Activated CD4-positive, alpha-beta memory T cell treated with anti-CD3 and anti-CD28 coated beads, Interleukin-2, amount 10 ng/mL, durations not matched to agents 7 days and 5 days (primary cell): Measurements from ENCODE around the gene SNX33. TPM values are rescaled to one million over a fixed set of nuclear protein-coding genes. Genes with fewer than 3 reads are reported as not detected.
A peak's percentile ranks its signal among the peaks of the same experiment; 100 is the strongest.

ENCODE experiments used
- CTCF ChIA-PET: fragments of 350-600 bp; sonication (Branson Sonifier 250); formaldehyde crosslinking; loops from one replicate; lab custom pipeline; 2021; ENCODE audit warnings: antibody characterized with exemption, inconsistent platforms; lab: Charles Lee
- POLR2A ChIA-PET: fragments of 350-600 bp; sonication (Branson Sonifier 250); formaldehyde crosslinking; loops from one replicate; lab custom pipeline; 2021; ENCODE audit warnings: antibody characterized with exemption; lab: Charles Lee
- DNase-seq: peaks from one replicate; pipeline ENCODE4 v3.0.0-alpha.2; 2020
- H3K27ac Mint-ChIP-seq: one replicate; pipeline ENCODE4 v1.8.0; 2021; ENCODE audit warnings: mild to moderate bottlenecking, mixed read lengths
- H3K27me3 Mint-ChIP-seq: one replicate; pipeline ENCODE4 v1.8.0; 2021; ENCODE audit warnings: mixed read lengths
- H3K36me3 Mint-ChIP-seq: one replicate; pipeline ENCODE4 v1.8.0; 2021; ENCODE audit warnings: low read depth, mixed read lengths
- H3K4me1 Mint-ChIP-seq: one replicate; pipeline ENCODE4 v1.8.0; 2021; ENCODE audit warnings: mixed read lengths
- H3K4me3 Mint-ChIP-seq: one replicate; pipeline ENCODE4 v1.8.0; 2021; ENCODE audit warnings: mild to moderate bottlenecking, mixed read lengths
- H3K9me3 Mint-ChIP-seq: one replicate; pipeline ENCODE4 v1.8.0; 2021; ENCODE audit warnings: mixed read lengths
- total RNA-seq, 2 experiments: library from RNA; stranded (reverse); gene quantifications; one replicate each; pipeline ENCODE4 v1.2.3, GENCODE V29; 2021

The SNX33 gene
- total RNA-seq, 2 experiments from 2014 or later: 1.8 to 1.9 TPM

DNA sequence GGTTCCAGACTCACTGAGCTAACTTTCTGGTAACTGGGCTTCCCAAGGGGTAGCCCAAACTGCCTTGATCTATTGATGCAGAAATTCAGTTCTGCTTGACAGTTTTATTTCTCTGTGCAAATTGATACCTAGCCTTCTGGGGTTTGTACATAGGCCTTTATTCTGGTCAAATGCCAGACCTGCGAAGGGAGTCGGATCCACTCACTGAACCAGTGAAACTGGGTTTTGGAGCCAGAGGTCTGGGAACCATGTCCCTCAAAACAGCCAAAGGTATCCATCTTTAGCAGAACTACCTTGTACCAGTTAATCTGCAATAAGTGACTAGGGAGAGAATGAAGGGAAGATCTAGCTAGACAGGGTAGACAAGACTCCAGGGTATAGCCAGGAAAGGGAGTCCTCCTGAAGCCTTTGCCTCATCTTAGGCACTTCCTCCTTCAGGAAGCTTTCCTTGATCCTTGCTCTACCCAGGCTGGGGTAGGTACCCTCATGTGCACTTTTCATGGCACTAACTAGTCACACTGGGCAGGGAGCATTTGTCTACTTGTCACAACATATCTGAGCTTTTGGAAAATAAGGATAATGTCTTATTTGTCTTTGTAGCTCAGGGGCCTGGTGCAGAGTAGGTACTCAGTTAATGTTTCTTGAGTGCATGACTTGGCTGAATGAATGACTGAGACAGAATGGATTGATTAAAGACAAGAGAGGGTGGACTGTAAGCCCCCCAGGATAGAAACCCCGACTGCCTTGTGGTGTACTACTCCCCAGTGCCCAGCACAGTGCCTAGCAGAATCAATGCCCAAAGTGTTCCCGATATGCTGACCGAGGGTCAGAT, 1.4 kb upstream of the SNX33 start:
- POLR2A ChIA-PET: interaction anchor here (0.7 to 2.9 kb wide), 11 partner anchors 8 to 278 kb away, joined by 3 to 30 read pairs (median 5); partner anchors contain the start of genes MAN2C1, PTPN9, SIN3A and SNUPN
- no peaks in the 10 kb centered on the region for H3K9me3 Mint-ChIP-seq
- CTCF ChIA-PET: interaction anchor here (0.5 to 1.9 kb wide), 10 partner anchors 18 to 278 kb away, joined by 3 to 16 read pairs (median 4); partner anchors contain the start of genes MAN2C1, PTPN9 and SNUPN
- no peak for DNase-seq
- no peak overlapping the region for H3K27ac Mint-ChIP-seq
- peaks cover 10% of the 10 kb centered on the region for H3K27me3 Mint-ChIP-seq
- H3K36me3 Mint-ChIP-seq: no peaks in the 10 kb centered on the region
- peak overlapping the region; percentile 79 for H3K4me3 Mint-ChIP-seq
- H3K4me1 Mint-ChIP-seq: peaks cover 24% of the 10 kb centered on the region

DNA sequence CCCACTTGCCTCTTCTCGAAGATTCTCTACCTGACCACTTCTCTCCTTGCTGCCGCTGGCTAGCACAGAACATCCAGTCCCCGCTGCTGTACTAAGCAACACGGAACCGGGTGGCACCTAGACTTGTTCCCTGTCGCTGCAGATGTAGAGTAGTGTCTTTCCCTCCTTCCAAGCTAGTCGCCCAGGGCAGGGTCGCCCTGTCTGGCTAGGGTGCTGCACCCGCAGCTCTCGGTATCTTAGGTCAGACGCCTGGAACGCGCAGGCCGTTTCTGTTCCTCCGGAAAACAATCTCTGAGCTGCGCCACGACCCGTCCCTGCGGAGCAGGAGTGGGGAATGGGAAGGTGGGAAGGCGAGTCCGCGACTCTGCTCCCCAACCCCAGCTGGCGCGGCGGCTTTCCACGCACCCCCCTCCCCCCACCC, 758 bp upstream of the SNX33 start:
- H3K27me3 Mint-ChIP-seq: peaks cover 10% of the 10 kb centered on the region
- ChIA-PET CTCF (interaction anchor here (0.8 to 1.9 kb wide), 17 partner anchors 9 to 279 kb away, joined by 3 to 16 read pairs (median 4); partner anchors contain the start of genes MAN2C1, PTPN9 and SNUPN), POLR2A (interaction anchor here (0.7 to 2.9 kb wide), 11 partner anchors 8 to 279 kb away, joined by 3 to 30 read pairs (median 5); partner anchors contain the start of genes MAN2C1, PTPN9, SIN3A and SNUPN)

DNA sequence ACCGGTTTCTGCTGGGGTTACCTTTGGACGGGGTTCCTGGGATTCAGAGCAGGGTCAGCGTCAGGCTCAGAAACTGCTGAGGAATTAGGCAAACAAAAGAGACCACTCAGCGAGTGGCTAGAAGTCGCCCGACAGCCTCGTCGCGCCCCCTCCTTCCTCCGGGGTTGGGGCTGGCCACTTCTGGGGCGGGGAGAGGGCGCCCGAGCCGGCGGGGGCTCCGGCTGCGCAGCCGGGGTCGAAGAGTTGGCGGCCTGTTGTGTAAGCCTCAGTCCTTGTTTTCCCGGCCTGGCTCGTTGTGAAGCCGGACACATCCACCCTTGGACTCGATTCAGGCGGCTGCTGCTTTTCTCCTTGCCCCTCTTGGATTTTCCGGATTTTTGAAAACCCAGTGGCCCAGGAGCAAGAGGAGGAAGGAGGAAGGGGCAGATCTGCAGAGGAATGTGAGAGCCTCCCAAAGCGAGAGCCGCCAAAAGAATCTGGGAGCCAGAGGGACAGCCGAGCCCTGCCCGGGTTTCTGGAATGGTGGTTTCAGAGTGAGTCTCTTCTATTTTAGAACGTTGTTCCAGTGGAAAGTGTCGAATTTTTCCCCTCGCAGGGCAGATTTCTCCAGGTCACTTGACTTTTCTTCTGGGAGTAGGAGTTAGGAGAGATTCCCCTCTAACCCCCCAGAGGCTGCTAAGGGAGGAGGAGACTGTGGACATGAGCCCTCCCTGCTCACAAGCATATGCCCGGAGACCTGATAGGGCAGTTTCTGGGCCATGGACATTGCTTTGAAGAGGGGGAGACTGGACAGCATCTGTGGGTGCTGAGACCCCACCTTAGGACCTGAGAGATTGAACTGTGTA, 666 bp downstream of the SNX33 start:
- DNase-seq: no peak
- Mint-ChIP-seq H3K27ac (no peak overlapping the region), H3K4me3 (peak overlapping the region; percentile 75), H3K36me3 (no peaks in the 10 kb centered on the region), H3K4me1 (peaks cover 29% of the 10 kb centered on the region), H3K27me3 (peaks cover 10% of the 10 kb centered on the region), H3K9me3 (no peaks in the 10 kb centered on the region)
- ChIA-PET CTCF (interaction anchor here (0.7 to 1.9 kb wide), 11 partner anchors 16 to 1308 kb away, joined by 3 to 16 read pairs (median 4); partner anchors contain the start of genes MAN2C1 and PTPN9), POLR2A (interaction anchor here (1.1 to 2.9 kb wide), 8 partner anchors 8 to 280 kb away, joined by 4 to 30 read pairs (median 8); partner anchors contain the start of genes IMP3, MAN2C1, PTPN9 and SIN3A)

More for the DNA sequence above, 758 bp upstream of the SNX33 start:
- no peaks in the 10 kb centered on the region for H3K9me3 Mint-ChIP-seq
- no peaks in the 10 kb centered on the region for H3K36me3 Mint-ChIP-seq
- peaks cover 30% of the 10 kb centered on the region for H3K4me1 Mint-ChIP-seq
- H3K27ac Mint-ChIP-seq: no peak overlapping the region
- peak overlapping the region; percentile 79 for H3K4me3 Mint-ChIP-seq
- peak; percentile 19 for DNase-seq

DNA sequence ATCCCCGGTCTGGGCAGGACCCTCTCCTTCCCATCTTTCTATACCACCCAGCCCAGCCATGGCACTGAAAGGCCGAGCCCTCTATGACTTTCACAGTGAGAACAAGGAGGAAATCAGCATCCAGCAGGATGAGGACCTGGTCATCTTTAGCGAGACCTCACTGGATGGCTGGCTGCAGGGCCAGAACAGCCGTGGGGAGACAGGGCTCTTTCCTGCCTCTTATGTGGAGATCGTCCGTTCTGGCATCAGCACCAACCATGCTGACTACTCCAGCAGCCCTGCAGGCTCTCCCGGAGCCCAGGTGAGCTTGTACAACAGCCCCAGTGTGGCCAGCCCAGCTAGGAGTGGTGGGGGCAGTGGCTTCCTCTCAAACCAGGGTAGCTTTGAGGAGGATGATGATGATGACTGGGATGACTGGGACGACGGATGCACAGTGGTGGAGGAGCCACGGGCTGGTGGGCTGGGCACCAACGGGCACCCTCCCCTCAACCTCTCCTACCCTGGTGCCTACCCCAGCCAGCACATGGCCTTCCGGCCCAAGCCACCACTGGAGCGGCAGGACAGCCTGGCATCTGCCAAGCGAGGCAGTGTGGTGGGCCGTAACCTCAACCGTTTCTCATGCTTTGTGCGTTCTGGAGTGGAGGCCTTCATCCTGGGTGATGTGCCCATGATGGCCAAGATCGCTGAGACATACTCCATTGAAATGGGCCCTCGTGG, 1.5 kb downstream of the SNX33 start:
- ChIA-PET POLR2A (interaction anchor here (1.7 kb wide), 1 partner anchor 9 kb away, joined by 6 read pairs; the partner anchor contains the start of gene IMP3), CTCF (no interaction called here)
- no peak for DNase-seq
- peaks cover 29% of the 10 kb centered on the region for H3K4me1 Mint-ChIP-seq
- peak overlapping the region; percentile 11 for H3K4me3 Mint-ChIP-seq
- H3K27ac Mint-ChIP-seq: no peak overlapping the region
- no peaks in the 10 kb centered on the region for H3K36me3 Mint-ChIP-seq
- H3K9me3 Mint-ChIP-seq: no peaks in the 10 kb centered on the region
- H3K27me3 Mint-ChIP-seq: peaks cover 10% of the 10 kb centered on the region

DNA sequence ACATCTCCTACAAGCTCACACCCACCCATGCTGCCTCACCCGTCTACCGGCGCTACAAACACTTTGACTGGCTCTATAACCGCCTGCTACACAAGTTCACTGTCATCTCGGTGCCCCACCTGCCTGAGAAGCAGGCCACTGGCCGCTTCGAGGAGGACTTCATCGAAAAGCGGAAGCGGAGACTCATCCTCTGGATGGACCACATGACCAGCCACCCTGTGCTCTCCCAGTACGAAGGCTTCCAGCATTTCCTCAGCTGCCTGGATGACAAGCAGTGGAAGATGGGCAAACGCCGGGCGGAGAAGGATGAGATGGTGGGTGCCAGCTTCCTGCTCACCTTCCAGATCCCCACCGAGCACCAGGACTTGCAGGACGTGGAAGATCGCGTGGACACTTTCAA, 2.1 kb downstream of the SNX33 start:
- ChIA-PET POLR2A (interaction anchor here (1.7 kb wide), 1 partner anchor 10 kb away, joined by 6 read pairs; the partner anchor contains the start of gene IMP3), CTCF (no interaction called here)
- Mint-ChIP-seq H3K36me3 (no peaks in the 10 kb centered on the region), H3K9me3 (no peaks in the 10 kb centered on the region), H3K4me3 (no peak overlapping the region), H3K4me1 (peaks cover 29% of the 10 kb centered on the region), H3K27me3 (peaks cover 10% of the 10 kb centered on the region), H3K27ac (no peak overlapping the region)
- DNase-seq: no peak

DNA sequence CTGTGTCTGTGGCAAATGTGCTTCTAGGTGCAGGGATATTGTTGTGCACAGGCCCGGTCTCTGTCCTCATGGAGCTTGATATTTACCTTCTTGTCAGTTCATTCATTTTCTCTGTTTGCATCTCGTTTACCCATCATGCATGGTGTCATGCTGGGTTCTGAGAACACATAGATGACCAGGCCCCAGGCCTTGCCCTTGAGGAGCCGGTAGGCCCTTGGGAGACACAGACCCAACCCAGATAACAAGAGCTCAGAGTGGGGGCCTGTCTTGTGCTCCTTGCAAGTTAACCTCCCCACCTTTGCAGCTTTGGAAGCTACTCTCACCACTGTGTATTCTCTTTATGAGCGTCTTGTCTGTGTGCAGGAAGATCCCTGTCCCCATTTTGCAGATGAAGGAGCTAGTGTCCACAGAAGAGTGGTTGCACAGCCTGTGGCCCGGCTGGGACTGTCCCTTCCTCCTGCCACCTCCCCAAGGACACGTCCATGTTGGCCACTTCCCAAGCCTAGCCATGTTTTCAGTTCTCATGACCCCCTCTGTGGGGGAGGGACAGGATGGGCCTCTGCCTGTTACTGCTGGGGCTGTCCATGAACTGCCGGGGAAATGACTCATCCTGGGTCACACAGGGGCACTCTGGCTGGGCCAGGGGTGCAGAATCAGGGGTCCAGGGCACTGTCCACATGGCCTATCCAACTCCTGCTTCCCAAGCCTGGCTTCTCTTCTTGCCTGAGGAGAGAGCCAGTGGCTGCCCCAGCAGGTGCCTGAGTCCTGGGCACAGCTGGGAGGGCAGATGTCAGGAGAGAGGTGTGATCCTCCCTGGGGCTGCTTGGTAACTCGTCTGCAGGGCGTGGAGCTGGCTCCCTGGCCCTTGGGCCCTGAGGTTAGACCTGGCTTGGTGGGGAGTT, 3.4 kb downstream of the SNX33 start:
- Mint-ChIP-seq H3K4me1 (peaks cover 29% of the 10 kb centered on the region), H3K27ac (peak overlapping the region; percentile 14), H3K27me3 (peaks cover 10% of the 10 kb centered on the region), H3K9me3 (no peaks in the 10 kb centered on the region), H3K36me3 (no peaks in the 10 kb centered on the region), H3K4me3 (no peak overlapping the region)
- CTCF ChIA-PET: interaction anchor here (0.8 to 1.3 kb wide), 5 partner anchors 10 to 151 kb away, joined by 3 to 4 read pairs (median 3); partner anchors contain the start of gene IMP3
- POLR2A ChIA-PET: interaction anchor here (1.1 to 2.1 kb wide), 2 partner anchors 10 to 25 kb away, joined by 3 to 20 read pairs; partner anchors contain the start of genes IMP3 and SNUPN
- DNase-seq: no peak

DNA sequence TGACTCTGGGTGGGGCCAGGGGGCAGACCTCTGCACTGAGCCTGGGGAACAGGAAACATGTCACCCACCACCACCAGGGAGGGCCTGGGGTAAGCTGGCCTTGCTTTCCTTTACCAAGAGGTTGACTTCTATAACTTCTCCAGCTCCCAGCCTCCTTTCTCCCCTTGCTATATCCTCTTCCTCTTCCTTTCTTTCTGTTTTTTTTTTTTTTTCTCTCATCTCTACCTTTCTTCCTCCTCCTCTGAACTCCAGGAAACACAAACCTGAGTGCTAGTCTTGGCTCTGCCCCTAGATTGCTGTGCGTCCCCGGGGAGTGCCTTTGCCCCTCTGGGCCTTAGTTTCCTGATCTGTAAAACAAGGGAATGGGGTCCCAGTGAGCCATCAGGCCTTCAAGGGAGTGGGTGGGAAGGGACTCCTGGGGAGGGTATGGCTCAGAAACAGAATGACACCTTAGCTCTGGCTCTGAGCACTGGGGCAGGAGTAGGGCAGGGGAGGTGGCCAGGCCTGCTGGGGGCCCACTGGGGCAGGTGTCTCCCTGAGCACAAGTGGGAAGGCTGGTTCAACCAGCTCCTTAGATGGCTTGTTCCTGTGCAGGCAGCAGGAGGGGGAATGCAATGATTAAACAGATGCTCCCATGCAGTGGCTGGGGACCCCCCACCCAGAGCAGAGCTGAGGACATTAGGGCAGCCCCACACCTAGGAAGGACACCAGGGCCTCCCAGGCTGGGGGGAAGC, 4.3 kb downstream of the SNX33 start:
- ChIA-PET CTCF (interaction anchor here (0.8 to 1.3 kb wide), 4 partner anchors 10 to 150 kb away, joined by 3 to 4 read pairs (median 4); partner anchors contain the start of gene IMP3), POLR2A (interaction anchor here (1.1 to 2.1 kb wide), 2 partner anchors 11 to 26 kb away, joined by 3 to 20 read pairs; partner anchors contain the start of genes IMP3 and SNUPN)
- H3K36me3 Mint-ChIP-seq: no peaks in the 10 kb centered on the region
- no peak overlapping the region for H3K4me3 Mint-ChIP-seq
- H3K4me1 Mint-ChIP-seq: peaks cover 24% of the 10 kb centered on the region
- H3K27ac Mint-ChIP-seq: peak overlapping the region; percentile 14
- peak; percentile 18 for DNase-seq
- H3K27me3 Mint-ChIP-seq: peaks cover 3% of the 10 kb centered on the region
- H3K9me3 Mint-ChIP-seq: no peaks in the 10 kb centered on the region

DNA sequence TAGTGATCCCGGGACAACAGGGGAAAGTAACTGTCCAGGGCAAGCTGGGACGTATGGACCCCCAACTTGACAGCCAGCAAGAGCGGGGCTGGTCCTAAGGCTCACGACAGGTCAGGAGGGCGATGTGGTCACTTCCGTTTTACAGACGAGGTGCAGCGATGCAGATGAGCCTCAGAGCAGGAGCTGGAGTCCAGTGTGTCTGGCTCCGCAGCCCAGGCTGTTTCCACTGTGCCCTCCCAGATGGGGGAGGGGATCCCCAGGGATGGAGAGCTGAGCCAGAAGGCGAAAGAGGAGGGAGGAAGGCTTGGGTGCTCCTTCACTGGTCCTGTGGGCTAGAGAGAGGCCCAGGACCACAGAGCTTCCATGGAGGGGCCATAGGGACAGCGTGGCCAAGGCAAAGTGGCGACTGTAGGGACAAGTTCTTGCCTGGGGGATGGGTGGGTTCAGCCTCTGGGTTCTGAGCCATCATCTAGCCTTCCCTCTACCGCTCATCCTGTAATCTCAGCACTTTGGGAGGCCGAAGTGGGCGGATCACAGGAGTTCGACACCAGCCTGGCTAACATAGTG, 5.7 kb downstream of the SNX33 start:
- Mint-ChIP-seq H3K27ac (no peak overlapping the region), H3K9me3 (no peaks in the 10 kb centered on the region), H3K36me3 (no peaks in the 10 kb centered on the region), H3K27me3 (no peaks in the 10 kb centered on the region), H3K4me1 (peaks cover 20% of the 10 kb centered on the region), H3K4me3 (no peak overlapping the region)
- DNase-seq: no peak
- CTCF ChIA-PET: no interaction called here
- POLR2A ChIA-PET: interaction anchor here (0.6 to 1.2 kb wide), 2 partner anchors 212 to 284 kb away, joined by 3 to 4 read pairs; no protein-coding TSS in a partner anchor

DNA sequence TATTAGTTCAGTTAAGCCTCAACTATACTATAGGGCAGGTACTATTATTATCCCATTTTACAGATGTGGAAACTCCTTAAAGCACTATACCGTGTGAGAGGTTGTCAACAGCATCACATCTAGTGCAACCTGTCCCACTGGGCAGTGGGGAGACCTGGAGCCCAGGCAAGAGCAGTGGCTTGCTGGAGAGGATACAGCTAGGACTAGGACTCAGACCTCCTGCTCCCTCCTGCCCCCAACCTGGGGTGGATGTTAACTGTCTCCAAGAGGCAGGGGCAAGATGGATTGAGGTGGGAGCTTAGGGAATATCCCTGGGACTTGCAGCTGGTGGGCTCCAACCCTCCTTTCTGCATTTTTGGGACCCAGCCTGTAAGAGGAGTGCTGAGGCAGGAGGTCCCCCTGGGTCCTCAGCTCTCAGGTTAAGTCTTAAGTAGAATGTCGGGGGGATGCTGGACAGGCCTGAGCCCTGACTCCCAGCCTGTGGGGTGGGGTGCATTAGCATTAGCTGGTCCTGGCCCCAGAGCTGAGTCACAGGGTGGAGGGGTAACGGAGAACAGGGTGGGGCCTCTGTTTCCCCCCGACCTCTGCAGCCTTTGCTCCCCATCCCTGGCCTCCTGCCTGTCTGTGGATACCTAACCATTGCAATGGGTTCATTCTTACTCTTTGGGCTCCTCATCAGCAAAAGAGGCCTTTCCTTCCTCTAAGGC, 6.6 kb downstream of the SNX33 start:
- no peak for DNase-seq
- POLR2A ChIA-PET: interaction anchor here (0.6 to 1.2 kb wide), 2 partner anchors 213 to 285 kb away, joined by 3 to 4 read pairs; no protein-coding TSS in a partner anchor
- Mint-ChIP-seq H3K9me3 (no peaks in the 10 kb centered on the region), H3K4me3 (no peak overlapping the region), H3K36me3 (no peaks in the 10 kb centered on the region), H3K27me3 (no peaks in the 10 kb centered on the region), H3K4me1 (peaks cover 20% of the 10 kb centered on the region), H3K27ac (no peak overlapping the region)
- CTCF ChIA-PET: no interaction called here

DNA sequence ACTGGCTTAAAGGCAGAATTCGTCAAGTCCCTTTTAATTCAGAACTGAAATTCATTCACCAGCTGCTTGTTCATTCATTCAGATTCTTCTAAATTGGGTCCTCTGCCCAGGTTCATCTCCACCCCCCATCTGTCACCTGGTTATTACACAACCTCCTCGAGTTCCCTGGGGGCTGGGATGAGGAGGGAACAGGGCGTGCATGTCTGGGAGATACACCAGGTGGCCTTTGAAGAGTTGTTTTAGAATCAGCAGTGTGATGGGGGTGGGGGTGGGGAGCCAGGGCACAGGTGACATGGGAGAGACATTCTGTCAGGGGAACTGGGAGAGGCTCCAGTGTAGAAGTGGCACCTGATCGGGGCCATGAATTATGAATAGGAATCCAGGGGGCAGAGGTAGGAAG, 8.2 kb downstream of the SNX33 start:
- CTCF ChIA-PET: no interaction called here
- H3K9me3 Mint-ChIP-seq: no peaks in the 10 kb centered on the region
- POLR2A ChIA-PET: no interaction called here
- no peak overlapping the region for H3K27ac Mint-ChIP-seq
- no peak overlapping the region for H3K4me3 Mint-ChIP-seq
- DNase-seq: no peak
- H3K27me3 Mint-ChIP-seq: no peaks in the 10 kb centered on the region
- no peaks in the 10 kb centered on the region for H3K36me3 Mint-ChIP-seq
- peaks cover 12% of the 10 kb centered on the region for H3K4me1 Mint-ChIP-seq
